ENCODE data around the gene DYNLT1.
"Not testable (repeated sequence)": the region's sequence is repeated elsewhere in the genome, so short reads cannot be mapped to it uniquely, and the experiment has no call there.

DYNLT1 gene

DNA sequence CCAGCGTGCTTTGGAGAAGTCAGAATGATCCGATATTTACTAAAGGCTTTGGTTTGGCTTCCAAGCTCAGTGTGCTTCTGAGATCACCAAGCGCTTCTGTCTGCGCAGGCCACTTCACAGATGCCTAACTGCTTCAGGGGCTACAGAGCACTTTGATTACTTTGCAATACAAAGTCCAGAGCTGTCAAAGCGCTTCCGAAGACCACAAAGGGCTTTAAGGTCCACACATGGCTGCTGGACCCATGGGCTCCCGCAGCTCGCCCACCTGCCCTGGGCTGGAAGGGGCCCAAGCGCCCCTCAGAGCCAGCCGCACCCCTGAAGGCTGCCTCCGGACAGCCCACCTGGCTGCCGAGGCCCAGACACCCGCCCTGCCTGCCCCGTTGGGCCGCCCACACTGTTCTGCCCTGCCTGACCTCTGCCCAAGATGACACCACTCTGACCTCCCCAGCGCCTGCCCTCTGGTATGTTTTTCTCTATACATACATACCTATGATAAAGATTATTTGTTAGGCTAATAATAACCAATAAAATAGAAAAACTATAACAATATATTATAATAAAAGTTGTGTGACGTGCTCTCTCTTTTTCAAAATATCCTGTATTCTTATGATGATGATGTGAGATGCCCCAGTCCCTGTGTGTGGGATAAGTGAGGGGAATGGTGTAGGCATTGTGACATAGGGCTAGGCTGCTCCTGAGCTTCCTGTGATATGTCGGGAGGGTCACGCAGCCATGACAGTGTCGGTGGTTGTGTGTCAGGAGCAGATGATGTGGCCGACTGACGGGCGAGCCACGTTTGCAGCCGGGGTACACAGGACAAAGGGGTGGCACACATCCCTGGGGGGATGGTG is 22.6 kb downstream of the DYNLT1 start:
- DNase-seq = no peak

DNA sequence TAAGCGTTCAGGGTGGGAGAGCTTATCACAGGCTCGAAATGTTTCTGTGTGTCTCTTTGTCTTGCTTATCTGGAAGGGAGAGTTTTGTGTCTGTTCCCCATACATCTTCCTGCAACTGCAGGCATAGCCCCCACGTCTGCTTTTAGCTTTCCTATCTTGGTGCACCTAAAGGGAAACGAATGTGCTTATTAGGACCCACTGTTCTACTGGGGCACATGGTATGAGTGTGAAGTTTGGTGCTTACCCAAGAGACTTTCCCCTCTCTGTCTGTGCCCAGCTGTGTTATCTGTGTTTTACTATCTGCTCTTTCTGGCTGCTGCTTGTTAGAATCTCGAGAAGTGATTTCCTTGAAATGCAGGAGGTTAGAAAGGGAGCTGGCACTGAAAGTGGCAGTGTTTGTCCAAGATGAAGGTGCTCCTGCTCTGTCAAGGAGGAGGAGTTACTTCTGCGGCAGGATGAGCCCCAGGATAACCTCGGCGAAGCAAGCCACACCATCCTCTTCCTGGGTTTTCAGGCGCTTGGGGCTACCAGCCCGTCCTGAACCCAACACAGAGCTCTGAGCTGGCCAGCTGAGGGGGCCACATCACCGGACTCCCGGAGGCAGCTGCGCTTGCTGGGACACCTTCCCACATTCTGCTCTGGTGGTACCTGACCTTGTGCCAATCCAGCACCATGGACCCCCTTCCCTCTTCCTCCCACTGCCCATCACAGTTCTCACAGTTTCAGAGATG is 23.4 kb downstream of the DYNLT1 start:
- no peak for DNase-seq

DNA sequence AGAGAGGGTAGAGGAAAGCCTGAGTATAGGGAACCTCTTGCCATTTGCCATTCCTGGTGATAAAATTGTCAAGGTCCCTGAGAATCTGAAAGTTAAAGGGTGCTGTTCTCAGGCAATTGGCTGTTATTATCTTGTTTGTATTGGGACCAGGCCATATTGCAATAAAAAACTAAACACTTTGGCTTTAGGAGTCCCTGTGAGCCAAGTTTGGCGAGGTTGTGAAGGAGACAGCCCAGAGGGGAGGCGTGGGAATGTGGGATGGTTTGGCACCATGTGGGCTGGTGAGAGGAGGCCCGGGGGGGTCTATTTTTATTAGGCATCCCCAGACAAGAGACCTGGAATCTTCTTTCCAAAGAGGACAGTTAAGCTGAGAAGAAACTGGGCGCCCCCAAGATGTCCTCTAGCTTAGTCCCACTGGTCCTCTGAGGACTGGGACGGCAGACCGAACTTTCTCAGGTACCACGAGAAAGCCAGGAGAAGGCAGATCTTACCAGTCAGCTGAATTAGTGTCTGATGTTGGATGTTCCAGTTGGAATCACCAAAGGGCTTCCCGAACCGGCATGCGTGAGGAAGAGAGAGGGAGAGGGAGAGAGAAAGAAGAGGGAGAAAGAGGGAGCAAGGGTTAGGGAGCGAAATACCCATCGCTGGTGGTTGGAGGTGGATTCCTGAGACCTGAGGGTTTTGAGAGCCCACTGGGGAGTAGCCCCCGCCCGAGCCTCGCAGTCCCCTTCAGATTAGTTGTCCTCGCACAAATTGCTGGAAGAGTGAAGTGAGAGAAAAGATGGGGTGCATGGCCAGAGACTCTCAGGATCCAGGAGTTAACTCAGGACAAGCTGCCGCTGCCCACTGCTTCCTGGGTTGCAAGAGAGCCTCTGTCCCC is 24.4 kb downstream of the DYNLT1 start:
- DNase-seq = peak; percentile 10

DNA sequence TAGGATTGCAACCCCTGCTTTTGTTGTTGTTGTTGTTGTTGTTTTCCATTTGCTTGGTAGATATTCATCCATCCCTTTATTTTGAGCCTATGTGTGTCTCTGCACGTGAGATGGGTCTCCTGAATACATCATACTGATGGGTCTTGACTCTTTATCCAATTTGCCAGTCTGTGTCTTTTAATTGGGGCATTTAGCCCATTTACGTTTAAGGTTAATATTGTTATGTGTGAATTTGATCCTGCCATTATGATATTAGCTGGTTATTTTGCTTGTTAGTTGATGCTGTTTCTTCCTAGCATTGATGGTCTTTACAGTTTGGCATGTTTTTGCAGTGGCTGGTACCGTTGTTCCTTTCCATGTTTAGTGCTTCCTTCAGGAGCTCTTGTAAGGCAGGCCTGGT is 26.3 kb downstream of the DYNLT1 start:
- not testable (repeated sequence) for DNase-seq

DNA sequence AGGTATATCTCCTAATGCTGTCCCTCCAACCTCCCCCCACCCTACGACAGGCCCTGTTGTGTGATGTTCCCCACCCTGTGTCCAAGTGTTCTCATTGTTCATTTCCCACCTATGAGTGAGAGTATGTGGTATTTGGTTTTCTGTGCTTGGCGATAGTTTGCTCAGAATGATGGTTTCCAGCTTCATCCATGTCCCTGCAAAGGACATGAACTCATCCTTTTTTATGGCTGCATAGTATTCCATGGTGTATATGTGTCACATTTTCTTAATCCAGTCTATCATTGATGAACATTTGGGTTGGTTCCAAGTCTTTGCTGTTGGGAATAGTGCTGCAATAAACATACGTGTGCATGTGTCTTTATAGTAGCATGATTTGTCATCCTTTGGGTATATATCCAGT is 29.9 kb downstream of the DYNLT1 start:
- DNase-seq = not testable (repeated sequence)

DNA sequence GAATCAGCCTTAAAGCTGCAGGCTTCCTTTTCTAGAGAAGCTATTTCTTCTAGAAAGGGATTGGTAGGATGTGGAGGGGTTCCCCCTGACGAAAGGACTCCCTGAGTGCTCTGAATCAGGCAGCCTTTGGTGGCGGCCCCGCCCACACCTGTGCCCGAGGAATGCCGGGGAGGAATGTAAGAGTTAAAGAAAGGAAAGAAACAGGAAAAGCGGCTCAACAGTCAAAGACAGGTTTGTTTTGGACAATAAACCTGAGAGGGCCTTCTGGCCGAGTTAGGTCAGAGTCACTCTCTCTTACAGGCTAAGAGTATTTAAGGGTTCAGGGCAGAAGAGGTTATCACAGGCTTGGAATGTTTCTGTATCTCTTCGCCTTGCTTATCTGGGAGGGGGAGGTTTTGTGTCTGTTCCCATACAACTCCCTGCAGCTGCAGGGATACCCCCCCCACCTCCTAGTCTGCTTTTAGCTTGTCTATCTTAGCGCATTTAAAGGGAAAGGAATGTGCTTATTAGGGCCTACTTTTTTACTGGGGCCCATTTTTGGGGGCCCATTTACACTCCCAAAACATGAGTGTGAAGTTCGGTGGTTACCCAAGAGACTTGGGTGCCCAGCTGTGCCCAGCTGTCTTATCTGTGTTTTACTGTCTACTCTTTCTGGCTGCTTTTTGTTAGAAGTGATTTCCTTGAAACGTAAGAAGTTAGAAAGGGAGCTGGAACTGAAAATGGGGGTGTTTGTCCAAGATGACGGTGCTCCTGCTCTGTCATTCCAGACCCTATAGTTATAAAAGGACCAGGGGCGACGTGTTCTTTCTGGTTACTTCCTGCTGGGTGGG is 32.8 kb downstream of the DYNLT1 start:
- no peak for DNase-seq

DNA sequence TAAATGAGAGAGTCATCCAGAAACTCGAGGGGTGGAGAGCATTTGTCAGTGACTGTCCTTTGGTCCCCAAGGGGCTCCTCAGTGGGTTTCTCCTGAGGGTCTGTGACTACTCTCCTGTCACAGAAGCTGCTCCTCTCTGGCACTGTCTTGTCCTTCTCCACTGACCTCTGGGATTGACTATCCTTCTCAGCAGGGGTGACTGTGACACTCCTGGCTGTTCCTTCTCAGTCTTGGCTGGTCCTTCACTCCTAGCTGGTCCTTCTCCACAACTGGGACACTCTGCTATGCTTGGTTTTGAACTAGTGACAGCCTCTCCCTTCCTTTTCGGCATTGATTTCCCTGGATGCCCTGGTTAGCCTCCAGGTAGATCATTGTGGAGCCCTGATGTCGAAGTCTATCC is 33.5 kb downstream of the DYNLT1 start:
- no peak for DNase-seq

DNA sequence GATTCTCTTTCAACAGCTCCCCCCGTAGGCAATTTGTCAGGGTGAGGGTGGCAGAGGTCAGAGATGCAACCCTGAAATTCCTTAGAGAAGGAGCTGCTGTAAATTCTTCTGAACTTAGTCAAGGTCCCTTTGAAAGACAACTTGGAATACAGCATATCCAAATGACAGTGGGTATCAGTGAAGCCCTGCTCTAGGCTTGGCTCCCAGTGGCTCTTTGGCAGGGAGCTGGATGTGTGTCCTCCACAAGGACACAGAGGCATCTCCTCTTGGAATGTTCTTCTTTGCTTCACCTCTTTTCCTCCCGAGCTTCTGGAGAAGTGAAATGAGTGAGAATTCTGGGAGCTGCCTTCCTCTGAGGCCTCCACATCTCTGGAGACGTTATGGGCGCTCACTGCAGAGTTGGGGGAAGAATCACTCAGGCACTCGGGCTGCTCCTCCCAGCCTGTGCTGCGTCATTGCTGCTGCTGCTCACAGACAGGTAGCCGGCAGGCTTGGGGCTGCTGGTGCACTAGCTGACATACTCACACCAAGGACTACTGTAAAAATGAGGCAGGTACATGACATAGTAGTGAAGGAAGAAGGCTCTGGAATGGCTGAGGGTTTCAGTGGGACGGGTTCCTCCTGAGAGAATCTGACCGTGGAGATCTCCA is 34.1 kb downstream of the DYNLT1 start:
- DNase-seq = no peak

DNA sequence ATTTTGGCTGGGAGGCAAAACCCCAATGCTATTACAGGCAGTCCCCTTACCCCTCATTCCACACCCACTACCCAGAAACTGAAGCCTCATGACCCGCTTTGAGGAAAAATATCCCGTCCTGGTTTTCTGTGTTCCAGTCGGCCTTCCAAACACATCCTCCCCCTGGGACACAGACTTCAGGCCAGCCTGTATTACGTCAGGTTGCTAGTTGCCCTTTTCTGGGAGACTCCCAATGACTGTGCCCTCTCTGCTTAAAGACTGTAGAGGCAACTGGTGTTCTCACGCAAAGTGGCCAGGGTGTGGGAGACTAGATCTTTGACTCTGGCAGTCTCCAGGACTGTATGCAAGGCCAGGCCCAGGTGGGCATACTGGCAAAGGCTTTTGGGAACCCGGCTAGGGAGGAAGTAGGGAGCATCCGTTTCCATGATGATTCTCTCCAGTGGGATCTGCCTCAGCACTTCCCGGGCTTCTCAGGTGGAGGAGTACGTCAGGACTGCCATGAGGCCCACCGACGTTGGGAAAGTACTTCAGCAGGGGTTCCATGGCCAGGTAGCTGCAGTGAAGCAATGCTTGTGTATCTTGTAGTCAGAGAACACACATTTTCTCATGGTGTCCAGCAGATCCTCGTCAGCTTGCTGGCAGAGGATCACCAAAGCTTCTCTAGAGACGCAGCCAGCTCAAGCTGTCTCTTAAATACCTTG is 34.9 kb downstream of the DYNLT1 start:
- no peak for DNase-seq

DNA sequence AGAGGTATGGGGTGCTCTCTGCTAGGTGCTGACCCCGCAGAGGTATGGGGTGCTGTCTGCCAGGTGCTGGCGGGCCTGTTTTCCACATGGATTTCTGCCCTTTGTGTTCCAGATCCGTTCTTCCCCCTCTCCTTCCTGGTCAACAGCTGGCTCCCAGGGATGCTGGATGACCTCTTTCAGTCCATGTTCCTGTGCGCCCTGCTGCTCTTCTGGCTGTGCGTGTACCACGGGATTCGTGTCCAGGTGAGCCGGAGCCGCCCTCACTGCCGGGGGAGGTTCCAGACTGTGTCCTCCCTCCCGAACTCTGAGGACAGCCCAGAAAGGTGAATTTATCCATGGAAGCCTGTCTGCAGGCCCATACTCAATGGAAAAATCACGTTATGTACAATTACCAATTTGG is 36.3 kb downstream of the DYNLT1 start:
- DNase-seq = no peak

DNA sequence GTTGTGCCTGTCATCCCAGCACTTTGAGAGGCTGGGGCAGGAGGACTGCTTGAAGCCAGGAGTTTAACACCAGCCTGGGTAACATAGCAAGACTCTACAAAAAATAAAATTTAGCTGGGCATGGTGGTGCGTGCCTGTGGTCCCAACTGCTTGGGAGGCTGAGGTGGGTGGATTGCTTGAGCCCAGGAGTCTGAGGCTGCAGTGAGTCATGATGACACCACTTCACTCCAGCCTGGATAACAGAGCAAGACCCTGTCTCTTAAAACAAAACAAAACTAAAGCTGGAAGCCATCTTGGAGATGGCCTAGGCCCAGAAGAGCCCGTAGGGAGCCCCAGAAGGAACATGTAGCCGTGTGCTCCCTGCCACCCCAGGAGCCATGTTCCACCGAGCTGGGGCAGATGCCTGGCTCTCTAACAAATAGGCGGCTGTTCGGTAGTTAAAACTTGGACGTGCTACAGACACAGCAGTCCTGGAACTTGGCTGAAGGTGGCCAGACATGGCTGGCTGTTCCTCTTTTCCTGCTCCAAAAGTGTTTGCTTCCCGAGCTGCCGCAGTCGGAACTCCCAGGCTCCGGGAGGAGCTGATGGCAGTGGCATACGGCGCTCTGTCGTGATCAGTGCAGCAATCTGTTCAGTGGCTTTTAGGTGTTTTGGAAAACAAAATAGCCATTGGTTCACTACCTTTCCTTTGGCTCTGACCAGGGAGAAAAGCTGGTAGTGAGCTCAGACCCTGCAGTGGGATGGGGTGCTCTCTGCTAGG is 37.0 kb downstream of the DYNLT1 start:
- no peak for DNase-seq

DNA sequence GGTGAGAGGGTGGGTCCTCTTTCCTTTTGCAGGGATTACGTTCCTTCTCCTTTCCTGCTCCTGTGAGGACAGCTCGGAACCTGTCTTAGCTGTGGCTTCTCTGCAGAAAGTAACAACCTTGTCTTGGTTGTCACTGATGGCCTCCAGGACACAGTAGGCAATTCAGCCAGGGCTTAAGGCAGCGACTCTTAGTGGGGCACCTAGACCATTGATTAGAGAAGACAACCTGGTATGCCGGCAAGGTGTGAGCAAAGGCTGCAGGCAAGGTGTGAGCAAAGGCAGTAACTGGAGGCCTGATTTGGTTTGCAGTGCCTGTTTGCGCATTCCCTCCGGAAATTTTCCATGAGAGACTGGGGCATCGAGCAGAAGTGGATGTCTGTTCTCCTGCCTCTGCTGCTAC is 37.6 kb downstream of the DYNLT1 start:
- DNase-seq = no peak

DNA sequence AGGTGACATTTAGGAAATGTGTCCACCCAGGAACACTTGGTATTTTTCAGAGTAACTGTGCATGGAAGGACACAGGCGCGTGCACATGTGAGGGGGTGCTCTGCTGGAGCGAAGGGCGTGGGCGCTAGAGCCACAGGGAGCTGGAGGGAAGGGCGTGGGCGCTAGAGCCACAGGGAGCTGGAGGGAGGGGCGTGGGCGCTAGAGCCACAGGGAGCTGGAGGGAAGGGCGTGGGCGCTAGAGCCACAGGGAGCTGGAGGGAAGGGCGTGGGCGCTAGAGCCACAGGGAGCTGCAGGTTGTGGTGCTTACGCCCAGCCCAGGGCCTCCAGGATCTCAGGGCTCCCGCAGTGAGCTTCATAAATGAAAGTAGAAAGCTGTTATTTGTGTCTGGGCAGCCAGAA is 38.5 kb downstream of the DYNLT1 start:
- not testable (repeated sequence) for DNase-seq

DNA sequence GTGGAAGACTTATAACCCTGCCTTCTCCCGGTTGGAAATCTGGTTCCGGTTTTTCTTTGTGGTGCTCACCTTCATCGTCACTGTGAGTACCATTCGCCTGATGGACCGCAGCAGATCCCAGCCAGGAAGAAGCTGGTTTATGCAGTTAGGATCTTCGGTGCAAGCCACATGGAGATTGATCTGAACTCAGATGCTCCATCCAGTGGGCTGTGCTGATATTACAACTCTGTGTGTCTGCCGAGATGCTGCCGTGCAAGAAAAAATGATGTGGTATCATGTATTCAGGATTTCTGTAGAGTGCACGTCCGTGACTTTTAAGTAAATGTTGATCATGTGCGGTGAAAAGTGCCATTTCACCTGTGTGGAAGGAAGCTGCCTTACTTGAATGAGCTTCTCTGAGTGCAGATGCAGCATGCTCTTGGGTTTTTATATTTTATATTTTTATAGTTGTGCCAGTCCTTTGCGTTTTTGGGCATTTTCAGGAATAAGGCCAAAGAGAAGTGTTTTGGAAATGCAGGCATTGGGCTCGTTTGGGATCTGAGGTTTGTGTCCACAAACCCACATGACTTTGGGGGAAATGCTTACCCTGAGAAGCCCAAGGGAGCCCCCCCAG is 39.2 kb downstream of the DYNLT1 start:
- DNase-seq = peak; percentile 67

DNA sequence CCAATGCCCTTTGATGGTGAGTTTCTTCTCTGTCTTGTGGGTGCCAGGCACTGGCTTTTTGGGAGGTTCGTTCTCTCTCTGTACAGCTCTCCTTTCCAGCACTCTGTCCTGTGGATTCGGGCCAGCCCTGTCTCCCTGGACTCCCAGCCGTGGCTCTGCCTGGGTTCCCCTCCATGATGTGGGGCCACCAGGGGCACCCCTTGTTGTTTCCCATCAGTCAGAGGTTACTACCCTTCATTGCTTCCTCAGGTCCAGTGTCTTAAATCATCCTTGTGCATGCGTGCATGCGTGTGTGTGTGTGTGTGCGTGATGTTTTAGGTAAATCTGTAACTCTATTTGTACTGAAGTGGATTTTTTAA is 40.5 kb downstream of the DYNLT1 start:
- DNase-seq = no peak

DNA sequence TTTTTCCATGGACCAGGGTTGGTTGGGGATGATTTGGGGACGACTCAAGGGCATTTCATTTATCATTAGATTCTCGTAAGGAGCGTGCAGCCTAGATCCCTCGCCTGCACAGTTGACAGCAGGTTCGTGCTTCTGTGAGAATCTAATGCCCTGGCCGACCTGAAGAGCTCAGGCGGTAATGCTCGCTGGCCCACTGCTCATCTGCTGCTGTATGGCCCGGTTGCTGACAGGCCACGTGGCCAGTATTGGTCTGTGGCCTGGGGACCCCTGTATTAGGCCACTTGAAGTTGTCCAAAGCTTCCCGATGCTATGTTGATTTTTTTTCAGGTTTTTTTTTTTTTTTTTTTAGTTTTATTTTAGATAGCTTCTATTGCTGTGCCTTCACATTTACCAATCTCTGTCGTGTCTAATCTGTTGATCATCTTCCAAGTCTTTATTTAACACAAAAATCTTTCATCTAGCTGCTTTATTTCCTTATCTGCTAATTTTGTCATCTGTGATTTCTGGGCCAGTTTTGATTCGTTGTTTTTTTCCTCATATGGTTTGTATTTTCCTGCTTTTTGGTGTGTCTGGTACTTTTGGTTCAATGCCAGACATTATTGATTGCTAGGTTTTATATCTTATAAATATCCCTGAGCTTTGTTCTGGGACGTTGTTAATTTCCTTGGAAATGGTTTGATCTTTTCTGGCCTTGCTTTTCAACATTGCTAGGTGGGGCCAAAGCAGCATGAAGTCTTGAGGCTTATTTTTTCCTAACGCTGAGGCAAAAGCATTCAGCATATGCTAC is 41.1 kb downstream of the DYNLT1 start:
- DNase-seq = no peak

DNA sequence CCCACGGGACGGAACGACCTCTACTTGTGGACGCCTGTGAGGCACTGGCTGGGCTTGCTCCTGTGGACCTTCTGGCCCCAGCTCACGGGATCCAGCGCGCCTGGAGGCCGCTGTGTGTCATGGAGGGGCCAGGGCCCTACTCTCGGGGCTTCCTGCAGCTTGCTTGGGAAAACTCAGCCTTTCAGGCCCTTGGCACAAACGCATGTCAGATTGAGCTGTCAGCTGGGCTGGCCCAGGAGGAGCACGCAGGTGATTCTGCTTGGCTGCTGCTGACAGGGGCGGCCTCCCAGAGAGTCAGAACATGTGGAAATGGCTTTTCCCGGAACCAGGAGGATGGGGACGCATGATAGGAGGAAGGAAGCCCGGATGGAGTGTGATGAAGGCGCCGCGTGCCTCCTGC is 44.9 kb downstream of the DYNLT1 start:
- no peak for DNase-seq

DNA sequence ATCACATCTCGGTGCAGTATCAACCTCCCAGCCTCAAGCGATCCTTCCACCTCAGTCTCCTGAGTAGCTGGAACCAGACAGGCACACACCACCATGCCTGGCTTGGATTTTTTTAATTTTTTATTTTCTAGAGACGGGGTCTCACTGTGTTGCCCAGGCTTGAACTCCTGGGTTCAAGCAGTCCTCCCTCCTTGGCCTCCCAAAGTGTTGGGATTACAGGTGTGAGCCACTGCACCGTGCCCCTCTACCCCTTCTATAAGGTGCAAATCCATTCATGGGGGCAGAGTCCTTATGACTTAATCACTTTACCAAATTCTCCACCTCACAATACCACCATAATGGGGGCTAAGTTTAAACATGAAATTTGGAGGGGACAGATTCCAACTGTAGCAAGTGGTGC is 47.0 kb downstream of the DYNLT1 start:
- no peak for DNase-seq

DNA sequence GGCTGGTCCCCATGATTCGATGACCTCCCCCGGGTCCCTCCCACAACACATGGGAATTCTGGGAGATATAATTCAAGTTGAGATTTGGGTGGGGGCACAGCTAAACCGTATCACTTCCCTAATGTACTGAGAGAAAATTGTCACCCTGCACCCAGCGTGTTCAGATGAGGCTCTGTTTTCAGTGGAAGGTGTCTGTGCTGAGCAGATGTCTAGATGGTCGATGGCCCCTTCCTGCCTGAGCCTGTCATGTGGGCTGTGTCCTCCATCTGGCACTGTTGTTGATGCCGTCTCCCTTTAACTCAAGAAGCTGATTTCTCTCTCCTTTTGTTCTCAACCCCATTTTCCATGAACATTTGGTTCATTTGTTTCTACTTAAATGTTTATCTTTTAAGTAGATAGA is 47.7 kb downstream of the DYNLT1 start:
- no peak for DNase-seq

All from NCI-H1105 treated with DMSO at 0.1 percent for 48 hours (cell line).